Inflammatory macrophage treated with lipopolysaccharide for 1 hour (primary cell): ENCODE measurements around the gene IPMK.

Experiments
- DNase-seq, 2 donors: peaks; one replicate each; pipeline ENCODE4 v3.0.0-alpha.2; 2020 to 2022

Gene IPMK

GRCh38 chr10:58267713-58268453 is at the start of gene IPMK:
IPMK (minus strand) TSS chr10:58267894; CDS start chr10:58267611, 283 bp downstream.
- DNase-seq: peak; percentile 92 to 97

DNA sequence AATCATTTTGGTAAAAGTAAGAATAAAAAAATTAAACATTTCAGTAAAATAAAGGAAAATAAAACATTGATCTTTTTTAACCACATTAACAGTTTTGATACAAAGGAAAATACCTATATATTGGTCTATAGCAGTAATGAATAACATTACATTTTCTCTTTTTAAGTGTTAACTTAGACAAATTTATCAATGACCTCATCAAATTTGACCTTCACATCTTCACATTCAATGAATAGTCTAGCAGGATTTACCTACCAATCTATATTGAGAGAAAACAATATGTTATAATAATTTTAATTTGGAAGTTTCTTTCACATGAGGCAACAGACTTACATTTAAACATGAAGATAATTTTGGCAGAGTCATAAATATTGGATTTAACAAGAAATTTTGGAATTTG is 49.2 kb upstream of the IPMK start:
- DNase-seq: no peak

GRCh38 chr10:58311026-58311425 is 43.3 kb upstream of the IPMK start:
- DNase-seq: no peak

- no peak for DNase-seq
These were observed 40.0 kb upstream of the IPMK start for GRCh38 chr10:58307676-58308075.

- no peak for DNase-seq
These were observed 38.1 kb upstream of the IPMK start for GRCh38 chr10:58305821-58306220.

- no peak for DNase-seq
These were observed 36.5 kb upstream of the IPMK start for GRCh38 chr10:58304099-58304633.

DNA sequence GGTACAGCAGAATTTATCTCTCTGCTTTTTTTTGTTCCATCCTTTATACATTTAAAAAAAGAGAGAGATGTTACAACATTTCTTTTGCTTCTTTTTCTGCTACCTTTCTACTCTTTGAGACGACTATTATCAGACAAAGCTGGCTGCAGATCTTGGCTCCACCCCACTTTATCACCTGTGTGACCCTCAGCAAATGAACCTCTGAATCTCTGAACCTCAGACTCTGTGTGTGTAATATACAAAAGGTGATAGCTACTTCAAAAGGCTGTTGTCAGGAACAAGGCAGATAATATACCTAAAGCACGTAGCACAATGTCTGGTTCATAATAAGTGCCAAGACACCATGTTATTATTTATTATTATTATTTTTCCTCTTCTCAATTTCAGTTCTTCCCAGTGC is 34.6 kb upstream of the IPMK start:
- no peak for DNase-seq

DNA sequence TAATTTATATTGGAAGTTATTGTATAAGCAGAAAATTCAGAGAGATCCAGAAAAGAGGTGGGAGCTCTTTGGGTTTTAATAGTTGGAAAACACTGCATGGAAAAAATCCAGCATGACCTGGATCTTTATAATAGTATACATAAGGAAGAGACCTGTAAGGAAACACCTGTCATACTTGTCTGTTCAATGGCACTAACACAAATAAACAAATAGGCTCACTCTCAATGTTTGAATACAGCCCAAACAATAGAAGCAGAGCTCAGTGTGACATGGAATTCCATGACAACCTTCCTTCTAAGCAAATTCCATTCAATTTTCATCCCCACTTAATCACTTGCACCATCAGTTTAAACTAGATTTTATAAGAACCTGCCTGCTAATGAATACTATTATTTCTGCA is 33.0 kb upstream of the IPMK start:
- DNase-seq: no peak

- DNase-seq: peak; percentile 55 to 82
These were observed 31.9 kb upstream of the IPMK start for GRCh38 chr10:58299580-58299979.

DNA sequence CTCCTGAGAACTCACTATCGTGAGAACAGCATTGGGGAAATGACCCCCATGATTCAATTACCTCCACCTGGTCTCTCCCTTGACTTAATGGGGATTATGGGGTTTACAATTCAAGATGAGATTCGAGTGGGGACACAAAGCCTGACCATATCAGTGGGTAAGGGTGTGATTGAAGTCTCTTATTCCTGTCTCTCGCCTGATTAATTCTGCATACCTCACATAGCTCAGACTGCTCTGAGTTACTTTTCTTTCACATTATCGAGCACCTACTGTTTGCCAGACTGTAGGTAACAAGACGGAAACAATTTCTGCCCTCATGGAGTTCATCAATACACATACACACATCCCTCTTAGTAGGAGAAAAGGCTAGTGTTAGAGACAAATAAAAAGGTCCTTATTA is 26.3 kb upstream of the IPMK start:
- DNase-seq: no peak

DNA sequence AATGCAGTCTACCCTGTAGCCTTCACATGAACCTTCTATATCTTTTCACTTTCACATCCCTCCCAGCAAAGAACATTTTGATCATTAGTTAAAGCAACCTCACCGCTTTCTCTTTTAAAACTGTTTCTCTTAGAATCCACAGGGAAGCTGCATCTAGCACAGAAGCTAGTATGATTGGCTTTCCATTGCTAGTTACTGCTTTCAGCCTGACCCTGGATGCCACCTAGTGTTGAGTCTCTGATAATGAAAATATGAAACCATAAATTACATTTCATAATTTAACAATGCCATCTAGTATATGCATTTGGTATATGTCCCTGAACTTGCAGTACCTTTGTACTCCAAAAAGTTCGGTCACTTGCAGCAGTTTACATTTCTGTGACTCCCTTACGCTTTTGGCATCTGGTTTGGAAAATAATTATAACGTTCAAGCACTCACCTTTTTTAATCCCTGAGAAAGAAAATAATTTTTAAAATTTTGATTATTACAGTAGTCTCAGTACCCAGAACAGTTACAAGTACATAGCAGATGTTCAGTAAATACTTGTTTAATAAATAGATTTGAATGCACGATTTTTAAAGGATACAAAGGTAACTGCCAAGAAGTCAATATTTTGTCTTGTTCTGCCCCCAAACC is 24.0 kb upstream of the IPMK start:
- DNase-seq: peak; percentile 48 to 67

GRCh38 chr10:58282615-58283014 is 14.9 kb upstream of the IPMK start:
- peak; percentile 47 to 76 for DNase-seq

DNA sequence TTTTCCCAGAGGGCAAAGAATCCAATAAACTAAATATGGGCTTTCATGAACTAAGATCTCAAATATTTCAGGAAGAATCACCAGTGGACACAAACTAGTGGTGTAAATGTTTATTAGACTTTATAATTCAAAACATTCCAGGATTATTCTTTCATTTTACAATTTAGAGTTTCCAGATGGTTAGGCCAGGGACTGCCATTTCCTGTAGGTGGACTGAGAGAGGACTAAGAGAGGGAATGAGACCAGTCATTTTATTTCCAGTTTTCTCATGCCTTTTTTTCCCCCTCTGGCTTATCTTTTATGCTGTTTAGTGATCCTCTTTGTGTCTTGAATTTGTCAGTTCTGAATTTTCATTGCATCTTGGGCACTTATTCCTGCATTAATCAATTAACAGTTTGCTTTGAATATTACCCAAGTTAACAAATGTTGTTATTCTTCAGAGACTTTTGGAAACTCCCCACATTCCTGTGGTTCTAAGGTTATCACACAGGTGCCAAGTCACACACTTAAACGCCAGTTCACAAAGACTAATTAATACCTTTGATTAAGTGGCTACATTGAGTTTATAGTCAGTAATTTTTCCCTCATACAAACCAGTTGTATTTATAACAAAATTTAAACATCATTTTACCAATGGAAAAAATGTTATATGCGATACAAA is 13.5 kb upstream of the IPMK start:
- DNase-seq: no peak

DNA sequence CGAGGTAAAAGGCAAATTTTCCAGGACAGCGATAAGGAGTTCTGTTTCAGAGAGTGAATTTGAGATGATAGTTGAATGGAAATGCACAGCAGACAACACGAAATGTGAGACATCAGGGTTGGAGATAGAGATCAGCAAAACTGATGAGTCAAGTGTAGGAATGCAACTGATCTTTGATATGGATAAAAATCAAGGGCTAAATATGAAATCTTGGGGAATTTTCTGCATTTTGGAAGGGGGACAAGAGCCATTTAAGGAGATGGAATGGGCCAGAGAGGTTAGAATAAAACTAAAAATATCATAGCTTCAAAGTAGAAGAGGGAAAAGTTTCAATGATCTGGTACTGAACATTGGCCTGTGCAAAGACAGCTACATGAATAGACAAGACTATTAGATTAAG is 12.8 kb upstream of the IPMK start:
- no peak for DNase-seq

GRCh38 chr10:58278962-58279307 is 11.2 kb upstream of the IPMK start:
- no peak for DNase-seq

GRCh38 chr10:58278274-58278961 is 10.7 kb upstream of the IPMK start:
- DNase-seq: no peak

- DNase-seq: no peak
These were observed 8.2 kb upstream of the IPMK start for GRCh38 chr10:58275908-58276307.

DNA sequence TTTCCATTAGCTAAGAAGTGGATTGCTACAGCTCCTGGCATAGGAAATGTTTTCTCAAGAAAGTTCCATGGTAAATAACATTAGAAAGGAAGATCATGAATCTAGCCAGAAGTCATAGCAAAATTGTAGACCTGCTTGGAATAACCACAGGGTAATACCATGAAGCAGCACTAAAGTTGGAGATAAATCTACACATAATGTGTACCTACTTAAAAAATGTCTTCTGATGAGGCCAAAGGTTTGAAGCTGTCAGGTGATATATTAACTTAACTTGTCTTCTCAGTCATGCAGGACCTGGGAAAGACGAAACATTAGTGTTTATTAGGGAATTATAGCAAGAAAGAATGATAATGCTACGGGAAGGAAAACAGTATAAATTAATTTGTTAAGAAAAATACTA is 7.6 kb upstream of the IPMK start:
- DNase-seq: no peak

DNA sequence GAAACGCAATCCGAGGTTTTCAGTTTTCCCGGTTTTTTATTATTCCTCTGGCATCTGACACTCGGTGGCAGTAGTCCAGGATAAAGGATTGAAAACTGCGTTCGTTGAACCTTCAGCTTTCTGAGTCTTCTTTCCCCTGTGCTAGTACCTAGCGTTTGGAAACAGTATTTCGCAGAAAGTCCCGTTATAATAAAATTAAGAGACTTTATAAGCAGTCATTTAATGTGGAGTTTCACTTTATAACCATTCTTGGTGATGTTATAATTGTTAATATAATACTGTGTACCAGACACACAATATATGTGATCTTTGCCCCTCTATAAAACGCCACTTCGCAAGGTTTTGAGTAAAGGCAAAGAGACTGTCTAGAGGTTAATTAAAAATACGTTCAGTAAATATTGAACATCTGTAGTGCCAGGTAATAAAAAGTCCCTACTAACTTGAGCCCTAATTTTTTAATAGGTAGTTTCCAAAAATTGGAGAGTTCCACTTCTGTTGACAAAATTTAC is 2.1 kb upstream of the IPMK start:
- DNase-seq: no peak

GRCh38 chr10:58268946-58269781 is 1.5 kb upstream of the IPMK start, which contains the start of gene CISD1:
CISD1 (plus strand) TSS chr10:58269162; CDS start chr10:58269274, 112 bp downstream.
- peak; percentile 98 for DNase-seq

GRCh38 chr10:58268454-58268945 is 806 bp upstream of the IPMK start:
- DNase-seq: no peak
